GM19043 (cell line): ENCODE measurements around the gene RBFOX2.

Experiments
- ATAC-seq: cut with Tn5 transposase; IDR thresholded peaks from one replicate; pipeline ENCODE4 v1.9.1; 2021; ENCODE audit warnings: low read depth; ENCODE audit not compliant: unreplicated experiment

RBFOX2 gene

GRCh38 chr22:35984183-35985175 is 44.1 kb downstream of the RBFOX2 start:
- ATAC-seq, result no peak

- ATAC-seq, result no peak
Measured at GRCh38 chr22:35981900-35982299, 46.7 kb downstream of the RBFOX2 start.

- ATAC-seq, result no peak
Measured at GRCh38 chr22:35978889-35979288, 49.7 kb downstream of the RBFOX2 start.

- ATAC-seq, result no peak
Measured at GRCh38 chr22:35978201-35978600, 50.4 kb downstream of the RBFOX2 start.

GRCh38 chr22:35977136-35977535 is 51.5 kb downstream of the RBFOX2 start:
- no peak for ATAC-seq

- no peak for ATAC-seq
Measured at GRCh38 chr22:35973388-35973787, 55.2 kb downstream of the RBFOX2 start.

- ATAC-seq, result no peak
Measured at GRCh38 chr22:35972559-35972958, 56.1 kb downstream of the RBFOX2 start.

GRCh38 chr22:35971456-35972119 is 57.0 kb downstream of the RBFOX2 start:
- no peak for ATAC-seq

GRCh38 chr22:35970616-35971455 is 57.8 kb downstream of the RBFOX2 start:
- no peak for ATAC-seq

GRCh38 chr22:35967046-35967397 is 61.6 kb downstream of the RBFOX2 start:
- no peak for ATAC-seq

- no peak for ATAC-seq
Measured at GRCh38 chr22:35966314-35967045, 62.1 kb downstream of the RBFOX2 start.

GRCh38 chr22:35963237-35963810 is 65.3 kb downstream of the RBFOX2 start:
- no peak for ATAC-seq

- ATAC-seq, result no peak
Measured at GRCh38 chr22:35961480-35962295, 66.9 kb downstream of the RBFOX2 start.

- ATAC-seq, result no peak
Measured at GRCh38 chr22:35960854-35961253, 67.8 kb downstream of the RBFOX2 start.

GRCh38 chr22:35959121-35959800 is 69.4 kb downstream of the RBFOX2 start:
- ATAC-seq, result no peak

- no peak for ATAC-seq
Measured at GRCh38 chr22:35958334-35958733, 70.3 kb downstream of the RBFOX2 start.

- ATAC-seq, result no peak
Measured at GRCh38 chr22:35957589-35957988, 71.0 kb downstream of the RBFOX2 start.

- ATAC-seq, result no peak
Measured at GRCh38 chr22:35956850-35957249, 71.8 kb downstream of the RBFOX2 start.
